ENCODE data around the gene GRB10. TPM values are rescaled to one million over a fixed set of nuclear protein-coding genes. Genes with fewer than 3 reads are reported as not detected.
A peak's percentile ranks its signal among the peaks of the same experiment; 100 is the strongest.

The GRB10 gene
- total RNA-seq, 1 experiment from 2014 or later: 47.9 TPM

DNA sequence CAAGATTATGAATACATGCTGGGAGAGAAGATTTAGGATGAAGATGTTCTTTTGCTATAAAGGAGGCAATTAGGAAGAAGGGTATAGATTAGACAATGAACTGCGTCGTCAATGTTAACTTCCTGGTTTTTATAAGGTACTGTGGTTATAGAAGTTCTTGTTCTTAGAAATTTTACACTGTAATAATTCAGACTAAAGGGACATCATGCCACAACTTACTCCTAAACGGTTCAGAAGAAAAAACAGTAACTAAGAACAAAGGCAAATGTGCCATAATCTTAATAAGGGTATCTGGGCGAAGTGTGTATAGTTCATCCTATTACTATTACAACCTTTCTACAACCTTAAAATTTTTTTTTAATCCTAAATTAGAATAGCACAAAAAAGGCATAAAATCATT is 186.2 kb downstream of the GRB10 start:
- H3F3A ChIP-seq (ENCODE audit: insufficient read depth, low read depth): no peaks in the 10 kb centered on the region
- no peaks in the 10 kb centered on the region for H3K27me3 ChIP-seq (ENCODE audit: insufficient read depth, low read depth)
- H3K79me2 ChIP-seq (ENCODE audit: low read depth): no peaks in the 10 kb centered on the region
- H3K4me3 ChIP-seq: no peak overlapping the region
- H3K4me2 ChIP-seq: no peak overlapping the region
- BruUV-seq (replicated peaks): no TSS peak
- DNase-seq: no peak
- no peak for TF ChIP-seq EZH2 (IDR thresholded peaks at IDR 0.05; ENCODE audit: low read depth)
- TF ChIP-seq, protein P1, sequence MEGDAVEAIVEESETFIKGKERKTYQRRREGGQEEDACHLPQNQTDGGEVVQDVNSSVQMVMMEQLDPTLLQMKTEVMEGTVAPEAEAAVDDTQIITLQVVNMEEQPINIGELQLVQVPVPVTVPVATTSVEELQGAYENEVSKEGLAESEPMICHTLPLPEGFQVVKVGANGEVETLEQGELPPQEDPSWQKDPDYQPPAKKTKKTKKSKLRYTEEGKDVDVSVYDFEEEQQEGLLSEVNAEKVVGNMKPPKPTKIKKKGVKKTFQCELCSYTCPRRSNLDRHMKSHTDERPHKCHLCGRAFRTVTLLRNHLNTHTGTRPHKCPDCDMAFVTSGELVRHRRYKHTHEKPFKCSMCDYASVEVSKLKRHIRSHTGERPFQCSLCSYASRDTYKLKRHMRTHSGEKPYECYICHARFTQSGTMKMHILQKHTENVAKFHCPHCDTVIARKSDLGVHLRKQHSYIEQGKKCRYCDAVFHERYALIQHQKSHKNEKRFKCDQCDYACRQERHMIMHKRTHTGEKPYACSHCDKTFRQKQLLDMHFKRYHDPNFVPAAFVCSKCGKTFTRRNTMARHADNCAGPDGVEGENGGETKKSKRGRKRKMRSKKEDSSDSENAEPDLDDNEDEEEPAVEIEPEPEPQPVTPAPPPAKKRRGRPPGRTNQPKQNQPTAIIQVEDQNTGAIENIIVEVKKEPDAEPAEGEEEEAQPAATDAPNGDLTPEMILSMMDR (conservative IDR thresholded peaks at IDR 0.05): no peak
- H2AFZ ChIP-seq: no peak overlapping the region
- intact Hi-C loops (cut with micrococcal nuclease; ENCODE audit: unreplicated experiment): no loop called here
- no peaks in the 10 kb centered on the region for H3K9me2 ChIP-seq (ENCODE audit: insufficient read depth)
- peaks cover 5% of the 10 kb centered on the region; the same call in 1 of the 2 replicates for H3K36me3 ChIP-seq (ENCODE audit: low read depth)
- H4K20me1 ChIP-seq (ENCODE audit: insufficient read depth): 0 out of 2 replicates have a peak, but pooled peaks cover 10% of the 10 kb centered on the region
- H3K4me1 ChIP-seq (replicated peaks; ENCODE audit: insufficient read depth): no peaks in the 10 kb centered on the region
- H3K9me3 ChIP-seq (ENCODE audit: insufficient read depth, low read depth): no peaks in the 10 kb centered on the region
- ChIA-PET CTCF (no interaction called here), POLR2A (ENCODE audit: unreplicated experiment) (no interaction called here)
- H3K27ac ChIP-seq: no peak overlapping the region

DNA sequence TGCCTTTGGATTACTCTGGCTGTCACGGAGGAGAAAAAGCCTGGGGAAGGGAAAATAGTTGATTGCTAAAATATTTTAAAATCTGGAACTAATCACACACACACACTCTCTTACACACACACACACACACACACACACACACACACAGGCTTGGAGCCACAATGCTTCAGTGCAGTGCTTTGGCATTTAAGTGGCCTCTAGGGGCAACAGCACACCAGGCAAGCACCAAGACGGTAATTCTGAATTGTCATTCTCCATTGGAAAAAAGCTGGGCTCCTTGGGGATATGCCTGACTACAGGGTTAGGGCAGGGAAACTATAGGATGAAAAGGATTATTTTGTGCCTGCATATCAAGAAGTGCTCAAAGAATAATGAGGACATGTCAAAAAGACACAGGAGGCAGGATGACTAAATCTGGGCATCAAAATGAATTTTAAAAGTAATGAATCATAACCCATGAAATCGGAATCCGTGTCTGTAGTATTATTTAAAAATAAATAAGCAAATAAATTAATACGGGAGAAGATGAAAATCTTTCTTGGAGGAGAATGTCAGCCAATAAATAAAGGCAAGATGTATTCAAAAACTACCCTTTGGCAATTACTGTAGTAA is 187.1 kb downstream of the GRB10 start:
- no peak overlapping the region for H3K4me2 ChIP-seq
- 0 out of 2 replicates have a peak, but pooled peaks cover 5% of the 10 kb centered on the region for H3K36me3 ChIP-seq (ENCODE audit: low read depth)
- no peak overlapping the region for H2AFZ ChIP-seq
- intact Hi-C loops (cut with micrococcal nuclease; ENCODE audit: unreplicated experiment): no loop called here
- H3K4me1 ChIP-seq (replicated peaks; ENCODE audit: insufficient read depth): no peaks in the 10 kb centered on the region
- no peaks in the 10 kb centered on the region for H3K27me3 ChIP-seq (ENCODE audit: insufficient read depth, low read depth)
- no peaks in the 10 kb centered on the region for H3K9me3 ChIP-seq (ENCODE audit: insufficient read depth, low read depth)
- no peak for DNase-seq
- ChIA-PET POLR2A (ENCODE audit: unreplicated experiment) (no interaction called here), CTCF (interaction anchor here (0.6 kb wide), 3 partner anchors 61 to 781 kb away, joined by 3 to 4 read pairs (median 3); no protein-coding TSS in a partner anchor)
- TF ChIP-seq EZH2 (IDR thresholded peaks at IDR 0.05; ENCODE audit: low read depth): no peak
- TF ChIP-seq, protein P1 (conservative IDR thresholded peaks at IDR 0.05): peak; percentile 60
- no peak overlapping the region for H3K4me3 ChIP-seq
- no peak overlapping the region for H3K27ac ChIP-seq
- H3K9me2 ChIP-seq (ENCODE audit: insufficient read depth): no peaks in the 10 kb centered on the region
- H4K20me1 ChIP-seq (ENCODE audit: insufficient read depth): 0 out of 2 replicates have a peak, but pooled peaks cover 3% of the 10 kb centered on the region
- no TSS peak for BruUV-seq (replicated peaks)
- no peaks in the 10 kb centered on the region for H3K79me2 ChIP-seq (ENCODE audit: low read depth)
- no peaks in the 10 kb centered on the region for H3F3A ChIP-seq (ENCODE audit: insufficient read depth, low read depth)

DNA sequence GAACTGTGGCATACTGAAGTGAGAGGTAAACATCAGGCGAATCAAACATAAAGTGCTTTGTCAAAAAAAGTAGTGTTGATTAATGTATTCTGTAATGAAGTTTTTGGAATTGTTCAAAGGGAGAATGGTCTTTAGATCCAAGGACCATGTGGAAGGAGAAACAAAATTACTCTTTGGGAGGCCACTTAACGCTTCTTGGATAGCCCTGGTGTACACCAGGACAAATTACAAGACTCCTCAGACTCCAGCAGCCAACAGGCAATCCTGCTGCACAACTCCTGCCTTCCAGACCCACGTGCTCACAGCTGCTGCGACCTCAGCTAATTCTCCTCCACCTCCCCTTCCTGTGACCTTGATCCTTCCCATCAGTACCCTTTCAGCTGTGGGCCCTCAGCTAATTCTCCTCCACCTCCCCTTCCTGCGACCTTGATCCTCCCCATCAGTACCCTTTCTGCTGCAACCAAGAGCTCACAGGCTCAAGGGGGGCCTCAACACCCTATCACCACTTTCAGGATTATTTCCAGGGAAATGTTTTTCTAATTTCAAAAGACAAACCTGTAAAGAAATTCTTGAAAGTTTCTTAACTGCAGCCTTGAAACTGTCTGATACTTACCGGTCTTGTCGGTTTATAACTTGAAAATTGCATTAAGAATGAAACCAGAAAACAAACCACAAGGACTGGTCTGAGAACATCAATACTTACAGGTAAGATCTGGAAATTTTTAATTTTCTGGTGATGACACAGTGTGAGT is 187.8 kb downstream of the GRB10 start:
- no peaks in the 10 kb centered on the region for H3K4me1 ChIP-seq (replicated peaks; ENCODE audit: insufficient read depth)
- H3K4me3 ChIP-seq: no peak overlapping the region
- no peak overlapping the region for H3K27ac ChIP-seq
- no peaks in the 10 kb centered on the region for H3K9me2 ChIP-seq (ENCODE audit: insufficient read depth)
- H2AFZ ChIP-seq: no peak overlapping the region
- H4K20me1 ChIP-seq (ENCODE audit: insufficient read depth): 0 out of 2 replicates have a peak, but pooled peaks cover 3% of the 10 kb centered on the region
- intact Hi-C loops (cut with micrococcal nuclease; ENCODE audit: unreplicated experiment): no loop called here
- TF ChIP-seq, protein P1 (conservative IDR thresholded peaks at IDR 0.05): no peak
- TF ChIP-seq EZH2 (IDR thresholded peaks at IDR 0.05; ENCODE audit: low read depth): no peak
- H3K27me3 ChIP-seq (ENCODE audit: insufficient read depth, low read depth): no peaks in the 10 kb centered on the region
- no peaks in the 10 kb centered on the region for H3F3A ChIP-seq (ENCODE audit: insufficient read depth, low read depth)
- no peaks in the 10 kb centered on the region for H3K9me3 ChIP-seq (ENCODE audit: insufficient read depth, low read depth)
- BruUV-seq (replicated peaks): no TSS peak
- H3K4me2 ChIP-seq: no peak overlapping the region
- no peaks in the 10 kb centered on the region for H3K79me2 ChIP-seq (ENCODE audit: low read depth)
- DNase-seq: no peak
- H3K36me3 ChIP-seq (ENCODE audit: low read depth): 0 out of 2 replicates have a peak, but pooled peaks cover 5% of the 10 kb centered on the region
- ChIA-PET CTCF (no interaction called here), POLR2A (ENCODE audit: unreplicated experiment) (no interaction called here)
